Right lobe of liver (tissue), 4 donors: Measurements from ENCODE around the gene DCP2.

Experiments used
- POLR2A ChIP-seq: fragments of 450-650 bp; IDR thresholded peaks from one replicate; pipeline ENCODE4 v1.6.1; 2017; ENCODE audit warnings: antibody characterized with exemption, mild to moderate bottlenecking
- TF ChIP-seq, protein P1 (sequence below), 4 donors: fragments of 200-600 bp in 3 of 4; fragments of 450-650 bp in 1 of 4; IDR thresholded peaks; one replicate each; pipeline versions ENCODE4 v1.5.1 to v1.8.0; 2016 to 2022; ENCODE audit warnings: antibody characterized with exemption in 4 of 4, mild to moderate bottlenecking in 2 of 4
- donor health status: DM: no; HTN: no; CAD: no.
- donor health status: DM: no; HTN: no; CAD: no.
- donor health status: DM: no; HTN: yes; CAD: no.

DNA sequence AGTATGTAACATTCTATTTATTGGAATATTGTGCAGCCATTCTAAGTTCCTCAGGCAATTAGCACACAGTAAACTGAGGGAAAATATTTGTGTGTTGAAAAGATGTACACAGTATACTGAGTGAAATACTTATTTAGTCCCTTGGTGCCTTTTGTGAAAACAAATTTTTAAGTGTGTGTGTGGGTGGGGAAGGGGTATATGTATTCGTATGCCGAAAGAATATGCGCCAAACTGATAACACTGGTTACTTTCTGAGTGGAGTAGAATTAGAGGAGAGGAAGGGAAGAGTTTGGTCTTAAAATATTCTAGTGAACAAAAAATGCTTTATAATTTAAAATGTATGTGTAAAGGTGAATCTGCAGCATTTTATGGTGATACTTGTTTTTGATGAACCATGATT is 3.1 kb downstream of the DCP2 start:
- TF ChIP-seq, protein P1, sequence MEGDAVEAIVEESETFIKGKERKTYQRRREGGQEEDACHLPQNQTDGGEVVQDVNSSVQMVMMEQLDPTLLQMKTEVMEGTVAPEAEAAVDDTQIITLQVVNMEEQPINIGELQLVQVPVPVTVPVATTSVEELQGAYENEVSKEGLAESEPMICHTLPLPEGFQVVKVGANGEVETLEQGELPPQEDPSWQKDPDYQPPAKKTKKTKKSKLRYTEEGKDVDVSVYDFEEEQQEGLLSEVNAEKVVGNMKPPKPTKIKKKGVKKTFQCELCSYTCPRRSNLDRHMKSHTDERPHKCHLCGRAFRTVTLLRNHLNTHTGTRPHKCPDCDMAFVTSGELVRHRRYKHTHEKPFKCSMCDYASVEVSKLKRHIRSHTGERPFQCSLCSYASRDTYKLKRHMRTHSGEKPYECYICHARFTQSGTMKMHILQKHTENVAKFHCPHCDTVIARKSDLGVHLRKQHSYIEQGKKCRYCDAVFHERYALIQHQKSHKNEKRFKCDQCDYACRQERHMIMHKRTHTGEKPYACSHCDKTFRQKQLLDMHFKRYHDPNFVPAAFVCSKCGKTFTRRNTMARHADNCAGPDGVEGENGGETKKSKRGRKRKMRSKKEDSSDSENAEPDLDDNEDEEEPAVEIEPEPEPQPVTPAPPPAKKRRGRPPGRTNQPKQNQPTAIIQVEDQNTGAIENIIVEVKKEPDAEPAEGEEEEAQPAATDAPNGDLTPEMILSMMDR (IDR thresholded peaks at IDR 0.05): no peak
- no peak for TF ChIP-seq POLR2A
